LHCN-M2 (cell line): Measurements from ENCODE around the gene TARDBP. TPM values are rescaled to one million over a fixed set of nuclear protein-coding genes. Genes with fewer than 3 reads are reported as not detected.
"Not testable (repeated sequence)": the region's sequence is repeated elsewhere in the genome, so short reads cannot be mapped to it uniquely, and the experiment has no call there.

Source experiments
- DNase-seq: peaks from one replicate; pipeline ENCODE4 v3.0.0-alpha.2; 2012; ENCODE audit warnings: low read depth
- polyA plus RNA-seq: library from polyadenylated mRNA; unstranded; fragments of >200 nt; gene quantifications from one replicate; pipeline ENCODE4 v1.2.1, GENCODE V29; 2012; ENCODE audit warnings: missing spikeins
- total RNA-seq: library from RNA; depleted of rRNA; stranded (reverse); fragments of >200 nt; gene quantifications from 2 replicates; pipeline ENCODE4 v1.2.3, GENCODE V29; 2014; rRNA removed

TARDBP gene
- 61.0 and 68.9 TPM in 2 replicates for total RNA-seq
- polyA plus RNA-seq = 127 TPM

DNA sequence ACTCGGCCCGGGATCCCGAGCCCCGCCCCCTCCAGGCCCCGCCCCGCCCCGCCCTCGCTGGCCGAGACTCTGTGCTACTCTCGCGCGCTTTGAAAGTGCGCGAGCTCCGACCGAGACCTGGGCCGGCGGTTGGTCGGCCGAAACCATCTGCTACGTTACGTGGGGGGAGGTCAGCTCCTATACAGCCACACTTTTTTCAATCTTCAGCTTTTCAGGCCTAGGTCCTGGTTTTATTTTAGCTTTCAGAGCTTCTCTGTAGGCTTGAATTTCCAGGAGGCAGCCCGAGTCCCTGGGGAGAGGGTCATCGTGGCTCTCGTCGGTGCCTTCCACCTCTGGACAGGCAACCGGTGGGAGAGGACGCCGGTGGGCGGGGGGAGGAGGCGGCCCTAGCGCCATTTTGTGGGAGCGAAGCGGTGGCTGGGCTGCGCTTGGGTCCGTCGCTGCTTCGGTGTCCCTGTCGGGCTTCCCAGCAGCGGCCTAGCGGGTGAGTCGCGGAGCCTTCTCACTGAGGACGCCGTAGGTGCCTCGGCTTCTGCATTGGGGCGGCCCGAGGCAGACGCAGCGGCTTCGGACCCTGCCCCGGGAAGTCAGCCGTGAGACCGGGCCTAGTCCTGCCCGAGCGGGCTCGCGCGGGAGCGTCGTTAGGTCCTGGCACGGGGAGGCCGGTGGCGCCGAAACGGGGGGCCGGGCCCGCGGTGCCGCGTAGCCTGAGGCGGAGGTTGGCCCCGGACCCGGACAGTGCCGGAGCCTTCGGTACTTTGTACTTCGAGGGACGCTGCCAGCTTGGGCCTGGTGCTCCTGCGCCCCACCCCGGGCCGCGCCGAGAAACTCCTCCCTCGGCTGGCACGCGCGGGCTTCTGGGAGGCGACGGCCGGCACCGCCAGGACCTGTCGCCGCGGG lies at the start of gene TARDBP:
TSS of gene TARDBP (plus strand) at position 395 of the 900 bp plus-strand sequence. CDS start 1,074 bp downstream, outside the sequence.
- DNase-seq = peak; percentile 85

DNA sequence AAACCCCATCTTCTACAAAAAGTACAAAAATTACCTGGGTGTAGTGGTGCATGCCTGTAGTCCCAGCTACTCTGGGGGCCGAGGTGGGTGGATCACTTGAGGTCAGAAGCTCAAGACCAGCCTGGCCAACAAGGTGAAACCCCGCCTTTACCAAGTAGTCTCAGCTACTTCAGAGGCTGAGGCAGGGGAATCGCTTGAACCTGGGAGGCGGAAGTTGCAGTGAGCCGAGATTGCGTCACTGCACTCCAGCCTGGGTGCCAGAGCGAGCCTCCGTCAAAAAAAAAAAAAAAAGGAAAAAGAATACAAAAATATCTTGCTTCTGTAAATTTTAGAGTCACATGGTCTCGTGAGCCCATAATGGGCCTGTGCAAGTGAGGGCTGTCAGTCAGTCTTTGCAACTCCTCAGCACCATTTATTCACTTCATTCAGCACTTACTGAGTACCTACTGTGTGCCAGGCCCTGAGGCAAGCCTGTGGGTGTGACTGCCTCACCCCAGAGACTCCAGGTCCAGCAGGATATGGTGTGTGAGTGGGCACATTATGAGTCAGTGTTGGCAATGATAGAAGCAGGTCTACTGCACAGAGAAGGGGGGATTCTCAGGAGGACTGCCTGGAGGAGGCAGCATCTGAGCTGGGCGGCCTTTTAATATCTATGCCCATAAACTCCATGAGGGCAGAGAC lies 46.8 kb upstream of the TARDBP start:
- DNase-seq = no peak

DNA sequence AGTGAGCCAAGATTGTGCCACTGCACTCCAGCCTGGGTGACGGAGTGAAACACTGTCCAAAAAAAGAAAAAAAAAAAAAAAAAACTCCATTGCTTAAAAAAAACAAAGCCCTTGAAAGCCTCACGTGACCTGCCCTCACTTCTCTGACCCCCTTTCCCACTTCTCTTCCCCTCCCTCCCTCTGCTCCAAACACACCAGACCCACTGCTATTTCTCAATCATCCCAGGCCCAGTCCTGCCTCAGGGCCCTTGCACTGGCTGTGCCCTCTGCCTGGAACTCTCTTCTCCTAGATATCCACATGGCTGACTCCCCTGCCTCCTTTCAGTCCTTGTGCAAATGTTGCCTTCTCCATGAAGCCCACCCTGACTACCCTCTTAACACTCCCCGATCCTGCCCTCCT lies 45.4 kb upstream of the TARDBP start:
- no peak for DNase-seq

DNA sequence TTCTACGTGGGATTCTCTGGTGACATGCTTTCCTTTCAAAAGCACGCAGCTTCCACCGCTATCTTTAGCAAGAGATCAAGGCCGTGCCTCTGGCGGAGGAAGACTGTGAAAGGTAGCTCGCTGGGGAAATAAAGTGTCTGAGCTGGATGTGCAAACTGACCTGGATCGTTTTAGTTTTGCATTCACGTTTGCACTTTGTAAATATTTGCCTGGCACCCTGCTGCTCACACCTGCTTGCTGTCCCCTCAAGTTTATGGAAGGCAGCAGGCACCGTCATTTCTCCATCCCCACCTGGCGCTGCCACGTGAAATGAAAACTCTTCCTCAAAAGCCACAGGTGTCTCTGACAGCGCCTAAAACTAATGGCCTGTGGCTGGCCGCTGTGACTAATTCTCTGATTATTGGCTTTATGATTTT lies 44.0 kb upstream of the TARDBP start:
- no peak for DNase-seq

DNA sequence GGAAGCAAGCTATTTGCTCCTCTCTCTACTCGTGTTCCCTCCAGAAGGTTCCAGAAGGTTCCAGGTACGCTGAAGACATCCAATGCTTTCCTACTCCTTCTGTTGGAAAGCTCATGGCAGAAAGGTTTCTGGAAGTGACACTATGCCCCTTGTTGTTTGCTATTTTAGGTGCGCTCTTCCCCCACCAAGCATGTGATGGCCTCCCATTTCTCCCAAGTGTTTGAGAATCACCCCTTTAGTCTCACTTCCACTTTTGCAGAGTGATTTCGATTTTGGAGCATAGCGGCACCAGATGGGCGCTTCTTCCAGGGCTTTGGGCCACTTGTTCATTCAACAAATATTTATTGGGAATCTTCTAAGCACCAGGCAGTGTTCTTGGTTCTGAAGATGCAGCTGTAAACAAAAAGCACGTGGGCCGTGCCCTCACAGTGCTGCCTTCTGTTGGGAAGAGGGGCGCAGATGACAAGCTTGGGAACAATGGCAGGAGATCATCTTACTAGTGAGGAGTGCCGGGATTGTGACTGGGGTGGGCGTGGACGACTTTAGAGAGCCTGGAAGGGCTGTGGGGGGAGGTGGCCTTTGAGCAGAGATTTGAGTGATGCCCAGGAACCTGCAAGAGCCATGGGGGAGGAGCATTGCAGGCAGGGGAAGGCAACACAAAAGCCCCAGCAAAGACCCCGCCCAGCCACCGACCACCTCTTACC lies 43.0 kb upstream of the TARDBP start:
- DNase-seq = no peak

DNA sequence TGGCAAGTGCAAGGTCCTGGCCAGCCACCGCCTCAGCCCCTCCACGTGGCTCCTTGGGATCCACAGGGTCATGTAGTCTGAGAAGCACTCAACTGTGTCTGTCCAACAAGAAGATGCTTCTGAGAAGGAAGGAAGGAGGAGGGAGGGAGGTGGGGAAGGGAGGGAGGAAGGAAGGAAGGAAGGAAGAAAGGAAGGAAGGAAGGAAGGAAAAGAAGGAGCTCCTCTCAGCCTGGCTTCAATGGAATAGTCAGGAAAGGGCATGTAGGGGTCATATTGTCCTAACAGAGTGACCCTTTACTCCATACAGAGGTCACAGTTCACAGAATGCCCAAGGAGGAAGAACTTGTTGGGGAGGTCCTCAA lies 42.5 kb upstream of the TARDBP start:
- DNase-seq = no peak

DNA sequence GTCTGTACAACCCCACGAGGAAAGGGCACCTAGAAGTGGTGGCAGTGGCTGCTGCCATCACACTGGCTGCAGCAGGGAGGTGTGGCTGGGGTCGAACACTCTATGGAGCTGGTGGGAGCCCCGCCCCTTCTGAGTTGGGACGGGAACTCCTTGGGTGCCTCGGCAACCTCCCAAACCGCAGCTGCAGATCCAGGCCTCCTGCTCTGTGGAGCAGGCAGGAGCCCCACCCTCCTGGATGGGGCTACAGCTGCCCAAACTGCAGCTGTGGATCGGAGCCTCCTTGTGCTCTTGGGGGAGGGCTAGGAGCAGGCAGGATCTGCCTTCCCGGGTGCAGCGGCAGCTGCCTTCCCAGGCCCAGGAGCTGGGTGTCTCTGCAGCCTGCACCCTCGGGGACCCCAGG lies 38.9 kb upstream of the TARDBP start:
- DNase-seq = peak; percentile 87

- DNase-seq = no peak
These were observed 38.2 kb upstream of the TARDBP start for GRCh38 chr1:10973956-10974881.

GRCh38 chr1:10975567-10976326 lies 36.7 kb upstream of the TARDBP start:
- DNase-seq = peak; percentile 58

GRCh38 chr1:10978719-10979118 lies 33.7 kb upstream of the TARDBP start:
- DNase-seq = no peak

GRCh38 chr1:10979483-10979920 lies 33.0 kb upstream of the TARDBP start:
- peak; percentile 16 for DNase-seq

DNA sequence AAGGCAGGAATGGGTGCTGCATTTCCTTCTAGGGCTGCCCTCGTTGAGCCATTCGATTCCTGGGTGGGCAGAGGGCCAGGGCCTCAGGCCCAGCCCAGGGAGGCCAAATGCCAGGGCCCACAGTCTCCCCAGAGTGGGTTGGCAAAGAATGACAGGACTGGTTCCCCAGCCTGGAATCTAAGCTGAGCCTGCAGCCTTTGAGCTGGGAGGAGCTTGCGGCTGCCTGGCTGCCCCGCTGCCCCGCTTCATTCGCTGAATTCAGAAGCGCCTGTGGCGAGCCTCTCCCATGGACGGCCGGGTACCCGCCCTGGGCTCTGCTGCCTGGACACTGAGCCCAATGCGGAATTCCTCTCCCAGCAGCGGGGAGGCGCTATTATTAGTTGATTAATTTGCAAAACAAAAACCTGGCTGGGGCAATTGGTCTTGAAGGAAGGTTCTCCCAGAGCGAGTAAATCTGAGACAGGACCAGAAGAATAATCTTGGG lies 32.3 kb upstream of the TARDBP start:
- peak; percentile 78 for DNase-seq

DNA sequence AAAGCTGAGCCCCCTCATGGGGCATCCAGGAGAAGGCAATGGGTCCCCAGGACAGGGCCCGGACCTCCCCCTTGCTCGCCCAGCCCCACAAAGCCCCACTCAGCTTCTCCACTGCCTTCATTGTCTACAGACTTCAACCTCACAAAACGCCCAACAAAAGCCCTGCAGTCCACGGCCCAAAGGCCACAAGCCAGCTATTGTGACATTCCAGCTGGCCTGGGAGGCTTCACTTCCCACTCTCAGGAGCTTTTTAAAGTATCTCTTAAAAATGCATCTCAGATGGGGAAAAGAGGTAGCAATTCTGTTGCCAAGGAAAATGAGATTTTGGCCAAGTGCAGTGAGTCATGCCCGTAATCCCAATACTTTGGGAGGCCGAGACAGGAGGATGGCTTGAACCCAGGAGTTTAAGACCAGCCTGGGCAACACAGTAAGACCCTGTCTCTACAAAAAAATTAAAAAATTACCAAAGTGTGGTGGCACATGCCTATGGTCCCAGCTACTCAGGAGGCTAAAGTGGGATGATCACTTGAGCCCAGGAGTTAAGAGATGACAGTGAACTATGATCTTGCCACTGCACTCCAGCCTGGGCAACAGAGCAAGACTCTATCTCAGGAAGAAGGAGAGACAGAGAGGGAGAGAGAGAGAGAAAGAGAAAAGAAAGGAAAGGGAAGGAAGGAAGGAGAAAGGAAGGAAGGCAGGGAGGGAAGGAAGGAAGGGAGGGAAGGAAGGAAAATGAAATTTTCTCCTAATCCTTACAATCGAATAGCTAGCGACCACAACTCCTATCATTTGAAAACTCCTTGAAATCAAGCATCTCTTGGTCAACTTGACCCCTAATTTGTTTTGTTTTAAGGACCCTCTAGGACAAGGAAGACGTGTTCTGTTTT lies 31.4 kb upstream of the TARDBP start:
- DNase-seq = no peak

GRCh38 chr1:10986525-10986890 lies 25.9 kb upstream of the TARDBP start:
- no peak for DNase-seq

DNA sequence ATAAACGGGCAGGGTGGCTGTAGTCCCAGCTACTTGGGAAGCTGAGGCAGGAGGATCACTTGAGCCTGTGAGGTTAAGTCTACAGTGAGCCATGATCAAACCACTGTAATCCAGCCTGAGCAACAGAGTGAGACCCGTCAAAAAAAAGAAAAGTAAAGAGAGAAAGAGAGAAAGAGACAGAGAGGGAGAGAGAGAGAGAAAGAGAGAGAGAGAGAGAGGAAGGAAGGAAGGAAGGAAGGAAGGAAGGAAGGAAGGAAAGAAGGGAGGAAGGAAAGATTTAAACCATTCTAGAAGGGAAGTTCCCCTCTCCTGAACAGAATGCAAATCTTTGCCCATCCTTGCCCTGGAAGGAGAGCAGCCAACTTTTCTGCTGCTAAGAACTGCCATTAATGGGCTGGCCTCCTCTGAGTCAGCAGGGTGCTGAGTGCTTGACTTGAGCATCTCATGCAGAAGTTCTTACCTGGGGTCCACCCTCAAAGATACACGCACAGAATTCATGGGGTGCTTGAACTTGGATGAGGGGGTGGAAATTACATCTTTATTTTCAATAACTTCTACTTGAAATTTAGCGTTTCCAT lies 24.5 kb upstream of the TARDBP start:
- DNase-seq = no peak

DNA sequence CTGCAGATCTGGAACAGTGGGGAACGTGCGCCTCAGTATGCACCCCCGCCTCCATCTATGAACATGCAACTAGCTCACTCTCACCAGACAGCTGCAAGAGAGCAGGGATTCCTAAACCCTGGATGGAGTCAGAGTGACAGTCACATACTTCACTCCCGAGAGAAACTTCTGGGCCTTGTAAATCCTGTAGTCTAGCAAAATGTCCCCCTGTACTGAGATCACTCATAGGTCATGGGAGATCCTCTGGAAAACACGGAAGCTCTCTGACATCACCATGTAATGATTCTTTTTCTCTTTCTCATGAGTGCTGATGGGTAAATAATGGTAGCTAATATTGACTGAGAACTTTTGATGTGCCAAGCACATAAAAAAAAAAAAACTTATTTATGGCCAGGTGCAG lies 23.4 kb upstream of the TARDBP start:
- DNase-seq = no peak

- not testable (repeated sequence) for DNase-seq
These were observed 22.4 kb upstream of the TARDBP start for GRCh38 chr1:10989920-10990516.

DNA sequence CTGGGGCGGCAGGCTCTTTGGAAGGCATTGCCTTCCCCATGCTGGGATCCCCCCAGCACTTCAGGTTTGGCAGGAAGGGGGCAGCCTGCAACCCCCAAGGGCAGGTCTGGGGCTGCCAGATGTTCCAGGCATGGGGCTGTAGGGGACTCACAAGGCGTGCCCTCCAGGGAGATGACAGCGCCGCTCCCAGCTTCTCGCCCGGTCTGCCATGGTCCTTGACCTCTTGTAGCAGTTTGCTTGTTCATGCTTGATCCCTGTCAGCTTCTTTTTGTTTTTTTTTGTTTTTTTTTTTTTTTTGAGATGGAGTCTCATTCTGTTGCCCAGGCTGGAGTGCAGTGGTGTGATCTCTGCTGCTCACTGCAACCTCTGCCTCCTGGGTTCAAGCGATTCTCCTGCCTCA lies 21.6 kb upstream of the TARDBP start:
- no peak for DNase-seq
